ENCODE measurements around the gene TPM4.
A peak's percentile ranks its signal among the peaks of the same experiment; 100 is the strongest.
"Not testable (repeated sequence)": the region's sequence is repeated elsewhere in the genome, so short reads cannot be mapped to it uniquely, and the experiment has no call there.

Gene TPM4

DNA sequence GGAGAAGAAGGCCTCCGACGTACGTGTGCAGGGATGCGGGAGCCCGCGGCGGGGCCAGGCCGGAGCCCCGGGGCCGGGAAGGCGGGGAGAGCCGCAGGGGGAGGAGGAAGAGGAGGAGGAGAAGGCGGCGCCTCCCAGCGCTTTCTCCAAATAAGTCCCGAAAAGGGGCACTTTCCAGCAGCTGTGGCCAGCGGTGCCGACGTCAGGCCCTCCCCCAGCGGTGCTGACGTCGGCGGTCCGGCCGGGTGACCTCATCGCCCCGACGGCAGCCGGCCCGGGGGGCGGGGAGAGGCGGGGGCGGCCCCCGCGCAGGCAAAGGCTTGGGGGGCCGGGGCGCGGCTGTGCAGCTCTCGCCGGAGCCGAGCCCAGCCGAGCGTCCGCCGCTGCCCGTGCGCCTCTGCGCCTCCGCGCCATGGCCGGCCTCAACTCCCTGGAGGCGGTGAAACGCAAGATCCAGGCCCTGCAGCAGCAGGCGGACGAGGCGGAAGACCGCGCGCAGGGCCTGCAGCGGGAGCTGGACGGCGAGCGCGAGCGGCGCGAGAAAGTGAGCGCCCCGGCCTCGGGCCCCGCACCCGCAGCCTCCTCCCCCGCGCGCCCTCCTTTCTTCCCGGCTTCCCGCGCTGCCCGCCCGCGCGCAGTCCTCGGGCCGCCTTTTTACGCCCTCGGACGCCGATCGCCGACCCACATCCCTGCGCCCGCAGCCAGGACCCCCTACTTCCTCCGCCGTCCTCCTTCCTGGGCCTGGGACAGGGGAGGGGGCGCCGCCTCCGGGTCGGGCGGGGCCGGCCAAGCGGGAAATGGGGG, at the start of gene TPM4:
Gene TPM4 (plus strand): TSS at position 342 of the 804 bp plus-strand sequence. CDS start 71 bp downstream, at position 413.
- DNase-seq (ENCODE audit: low read depth in 3 of 3): peak; percentile 66 to 74 (median 70)

DNA sequence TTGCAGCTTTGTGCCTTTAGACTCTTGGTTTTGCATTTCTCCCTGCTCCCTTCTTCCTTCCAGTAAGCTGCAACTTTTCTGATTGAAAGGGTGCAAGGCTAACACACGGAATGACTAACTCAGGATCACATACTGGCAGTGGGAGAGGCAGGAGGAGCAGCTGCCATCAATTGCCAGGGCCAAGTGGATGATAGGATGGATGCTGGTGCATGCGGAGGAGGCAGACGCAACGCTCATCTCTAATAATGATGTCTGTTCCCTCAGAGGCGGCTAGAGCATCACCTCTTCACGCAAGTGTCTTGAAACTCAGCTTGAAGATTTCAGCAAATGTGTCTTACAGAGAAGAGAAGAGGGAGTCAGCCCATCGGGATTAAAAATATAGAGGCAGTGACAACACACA, 49.5 kb upstream of the TPM4 start:
- DNase-seq (ENCODE audit: low read depth in 3 of 3): no peak

DNA sequence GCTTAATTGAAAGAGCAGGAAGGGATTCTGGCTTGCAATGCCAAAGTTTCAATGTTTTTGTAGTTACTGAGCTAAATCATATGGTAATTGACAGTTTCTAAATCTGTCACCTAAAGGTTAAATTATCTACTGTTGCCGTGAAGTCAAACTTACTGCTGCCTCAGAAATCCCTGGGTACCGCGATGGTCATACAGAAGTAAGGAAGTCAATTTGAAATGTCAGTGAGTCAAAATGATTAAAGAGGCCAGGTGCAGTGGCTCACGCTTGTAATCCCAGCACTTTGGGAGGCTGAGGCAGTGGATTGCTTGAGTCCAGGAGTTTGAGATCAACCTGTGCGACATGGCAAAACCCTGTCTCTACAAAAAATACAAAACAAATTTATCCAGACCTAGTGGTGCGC, 48.8 kb upstream of the TPM4 start:
- no peak for DNase-seq (ENCODE audit: low read depth in 3 of 3)

DNA sequence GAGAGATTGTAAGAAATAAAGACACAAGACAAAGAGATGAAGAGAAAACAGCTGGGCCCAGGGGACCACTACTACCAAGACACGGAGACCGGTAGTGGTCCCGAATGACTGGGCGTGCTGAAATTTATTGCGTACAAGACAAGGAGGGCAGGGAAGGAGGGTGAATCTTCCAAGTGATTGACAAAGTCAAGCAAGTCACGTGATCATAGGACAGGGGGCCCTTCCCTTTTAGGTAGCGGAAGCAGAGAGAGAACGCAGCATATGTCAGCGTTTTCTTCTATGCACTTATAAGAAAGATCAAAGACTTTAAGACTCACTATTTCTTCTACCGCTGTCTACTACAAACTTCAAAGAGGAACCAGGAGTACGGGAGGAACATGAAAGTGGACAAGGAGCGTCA, 46.1 kb upstream of the TPM4 start:
- DNase-seq (ENCODE audit: low read depth in 3 of 3): not testable (repeated sequence)

DNA sequence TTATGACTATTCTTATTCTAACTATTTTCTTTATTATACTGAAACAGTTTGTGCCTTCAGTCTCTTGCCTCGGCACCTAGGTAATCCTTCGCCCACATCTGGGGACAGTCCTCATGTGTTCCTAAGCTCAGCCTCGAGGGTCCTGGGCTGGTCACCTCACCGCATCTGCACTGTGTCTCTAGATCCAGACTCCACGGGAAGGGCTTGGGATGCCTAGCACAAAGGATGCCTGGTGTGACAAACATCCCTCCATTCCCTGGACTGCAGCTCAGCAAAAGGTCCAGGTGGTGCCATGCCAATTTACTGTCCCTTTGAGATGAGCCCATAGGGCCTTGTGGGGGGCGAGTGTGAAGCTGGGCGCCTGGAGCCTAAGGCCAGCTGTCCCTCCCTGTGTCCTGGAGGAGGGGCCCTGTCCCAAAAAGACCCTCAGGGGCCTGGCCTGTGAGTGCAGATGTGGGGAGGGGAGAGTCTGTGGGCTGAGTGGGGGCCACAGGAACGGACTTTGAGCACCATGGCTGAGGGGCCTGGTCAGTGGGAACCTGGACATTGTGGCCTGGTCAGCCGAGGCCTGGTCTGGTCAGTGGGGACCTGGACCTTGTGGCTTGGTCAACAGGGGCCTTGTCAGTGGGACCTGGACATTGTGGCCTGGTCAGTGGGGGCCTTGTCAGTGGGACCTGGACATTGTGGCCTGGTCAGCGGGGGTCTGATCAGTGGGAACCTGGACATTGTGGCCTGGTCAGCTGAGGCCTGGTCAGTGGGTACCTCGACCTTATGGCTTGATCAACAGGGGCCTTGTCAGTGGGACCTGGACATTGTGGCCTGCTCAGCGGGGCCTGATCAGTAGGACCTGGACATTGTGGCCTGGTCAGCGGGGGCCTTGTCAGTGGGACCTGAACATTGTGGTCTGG, 45.1 kb upstream of the TPM4 start:
- DNase-seq (ENCODE audit: low read depth in 3 of 3): no peak

DNA sequence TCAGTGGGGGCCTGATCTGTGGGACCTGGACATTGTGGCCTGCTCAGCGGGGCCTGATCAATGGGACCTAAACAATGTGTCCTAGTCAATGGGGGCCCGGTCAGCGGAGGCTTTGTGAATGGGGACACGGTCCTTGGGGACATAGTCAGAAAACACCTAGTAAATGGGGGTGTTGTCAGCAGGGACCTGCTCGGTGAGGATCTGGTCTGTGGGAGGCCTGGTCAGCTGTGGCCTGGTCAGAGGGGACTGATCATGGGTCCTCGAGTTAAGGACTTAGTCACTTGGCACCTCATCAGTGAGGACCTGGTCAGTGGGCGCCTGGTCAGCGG, 44.5 kb upstream of the TPM4 start:
- DNase-seq (ENCODE audit: low read depth in 3 of 3): no peak

DNA sequence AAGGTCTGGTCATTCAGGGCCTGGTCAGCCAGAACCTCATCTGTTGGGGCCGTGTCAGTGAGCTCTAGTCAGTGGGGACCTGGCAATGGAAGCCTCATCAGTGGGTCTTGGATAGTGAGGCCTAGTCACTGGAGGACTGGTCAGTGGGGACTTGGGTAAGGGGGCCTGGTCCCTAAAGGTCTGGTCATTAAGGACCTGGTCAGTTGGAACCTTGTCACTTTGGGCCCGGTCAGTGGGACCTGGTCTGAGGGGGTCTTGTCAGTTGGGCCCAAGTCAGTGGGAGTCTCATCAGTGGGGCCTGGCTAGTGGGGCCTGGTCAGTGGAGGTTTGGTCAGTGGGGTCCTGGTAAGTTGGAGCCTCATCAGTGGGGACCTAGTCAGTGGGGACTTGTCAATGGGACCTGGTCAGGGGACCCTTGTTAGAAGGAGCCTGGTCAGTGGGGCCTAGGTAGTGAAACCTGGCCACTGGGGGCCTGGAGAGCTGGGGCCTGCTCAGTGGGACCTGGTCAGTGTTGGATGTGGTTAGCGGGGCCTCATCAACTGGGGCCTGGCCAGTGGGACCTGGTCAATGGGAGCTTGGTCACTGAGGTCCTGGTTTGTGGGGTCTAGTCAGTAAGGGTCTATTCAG, 43.7 kb upstream of the TPM4 start:
- DNase-seq (ENCODE audit: low read depth in 3 of 3): no peak

DNA sequence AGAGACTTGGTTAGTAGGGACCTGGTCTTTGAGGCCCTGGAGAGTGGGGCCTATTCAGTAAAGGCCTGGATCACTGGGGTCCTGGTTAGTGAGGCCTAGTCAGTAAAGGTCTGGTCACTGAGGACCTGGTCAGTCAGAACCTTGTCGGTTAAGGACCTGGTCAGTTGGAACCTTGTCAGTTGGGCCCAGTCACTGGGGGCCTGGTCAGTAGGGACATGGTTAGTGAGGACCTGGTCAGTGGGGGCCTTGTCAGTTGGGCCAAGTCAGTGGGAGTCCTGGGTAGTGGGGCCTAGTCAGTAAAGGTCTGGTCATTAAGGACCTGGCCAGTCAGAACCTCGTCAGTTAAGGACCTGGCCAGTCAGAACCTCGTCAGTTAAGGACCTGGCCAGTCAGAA, 43.2 kb upstream of the TPM4 start:
- DNase-seq (ENCODE audit: low read depth in 3 of 3): no peak

DNA sequence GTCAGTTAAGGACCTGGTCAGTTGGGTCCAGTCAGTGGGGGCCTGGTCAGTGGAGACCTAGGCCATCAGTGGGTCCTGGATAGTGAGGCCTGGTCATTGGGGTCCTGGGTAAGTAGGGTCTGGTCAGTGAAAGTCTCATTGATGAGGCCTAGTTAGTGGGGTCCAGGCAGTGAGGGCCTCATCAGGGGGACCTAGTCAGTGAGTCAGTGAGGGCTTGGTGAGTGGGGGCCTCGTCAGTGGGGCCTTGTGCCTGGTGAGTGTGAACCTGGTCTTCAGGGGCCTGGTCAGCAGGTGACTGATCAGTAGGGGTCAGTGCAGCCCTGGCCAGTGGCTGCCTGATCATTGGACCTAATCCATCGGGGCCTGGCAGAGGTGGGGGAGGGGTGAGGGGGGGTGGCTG, 42.6 kb upstream of the TPM4 start:
- no peak for DNase-seq (ENCODE audit: low read depth in 3 of 3)

DNA sequence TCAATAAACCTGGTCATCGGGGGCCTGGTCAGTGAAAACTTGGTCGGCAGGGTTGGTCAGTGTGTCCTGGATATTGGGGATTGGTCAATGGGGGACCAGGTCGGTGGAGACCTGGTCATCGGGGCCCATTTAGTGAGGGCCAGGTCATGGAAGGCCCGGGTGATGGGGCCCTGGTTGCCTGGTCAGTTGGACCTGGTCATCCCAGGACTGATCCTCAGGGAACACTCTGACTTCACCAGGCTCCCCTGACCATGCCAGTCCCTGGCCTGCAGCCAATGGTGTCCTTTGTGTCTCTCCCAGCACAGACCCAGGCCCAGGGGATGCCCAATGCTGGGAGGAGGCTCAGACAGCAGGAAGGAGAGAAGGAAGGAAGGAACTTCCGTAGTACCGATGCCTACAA, 42.1 kb upstream of the TPM4 start:
- DNase-seq (ENCODE audit: low read depth in 3 of 3): no peak

DNA sequence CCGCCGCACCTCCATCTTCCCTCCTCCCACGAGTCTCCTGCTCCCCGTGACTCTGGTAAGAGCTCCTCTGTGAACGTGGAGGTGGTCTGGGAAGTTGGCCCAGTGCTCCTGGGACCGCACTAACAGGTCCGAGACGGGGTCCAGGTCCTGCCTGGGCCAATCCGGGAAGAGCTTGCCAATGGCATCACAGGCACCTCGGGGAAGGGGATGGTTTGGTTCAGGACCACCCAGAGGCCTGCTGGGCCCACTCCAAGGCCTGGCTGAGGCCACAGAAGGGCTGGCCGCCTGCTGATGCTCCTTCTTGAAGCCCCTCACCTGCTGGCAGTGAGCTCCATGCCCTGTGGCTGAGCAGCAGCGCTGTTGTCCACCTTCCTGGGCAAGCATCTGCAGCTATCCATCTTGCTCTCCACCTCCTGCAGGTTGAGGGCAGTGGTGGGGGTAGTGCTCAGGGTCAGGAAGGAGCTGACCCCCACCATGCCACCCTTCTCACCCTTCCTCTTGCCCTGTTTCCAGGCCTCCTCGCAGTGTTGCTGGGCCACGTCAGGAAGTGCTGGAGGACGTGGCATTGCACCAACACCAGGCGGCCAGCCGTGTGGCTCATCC, 41.2 kb upstream of the TPM4 start:
- no peak for DNase-seq (ENCODE audit: low read depth in 3 of 3)

DNA sequence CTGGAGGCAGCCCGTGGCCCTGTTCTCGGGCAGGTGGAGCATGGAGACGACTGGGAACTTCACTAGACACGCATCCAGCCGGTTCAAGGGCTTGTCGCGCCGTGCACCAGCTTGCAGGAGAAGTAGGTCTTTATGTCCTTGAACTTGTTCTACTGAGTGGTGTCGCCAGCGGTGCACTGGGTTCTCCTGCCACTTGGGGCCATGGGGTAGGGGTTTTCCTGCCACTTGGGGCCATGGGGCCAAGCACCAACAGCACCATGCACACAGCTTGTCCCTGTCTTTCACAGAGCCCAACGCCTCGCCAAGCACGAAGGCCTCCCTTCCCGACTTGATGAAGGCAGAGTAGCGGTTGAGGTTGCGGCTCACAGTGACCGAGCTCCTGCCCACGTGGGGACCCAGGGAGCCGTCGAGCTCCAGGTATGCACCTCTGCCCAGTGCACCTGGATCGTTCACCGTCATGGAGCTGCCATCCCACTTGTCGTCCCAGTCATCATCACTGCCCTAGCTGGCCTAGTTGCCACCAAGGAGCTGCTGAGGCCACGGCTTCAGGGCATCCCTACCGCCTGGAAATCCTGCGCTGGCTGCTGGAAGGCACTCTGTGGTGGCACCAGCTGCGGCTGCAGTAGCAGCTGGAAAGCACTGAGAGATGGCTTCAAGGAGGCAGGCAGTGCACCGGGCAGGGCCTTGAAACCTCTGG, 40.5 kb upstream of the TPM4 start:
- DNase-seq (ENCODE audit: low read depth in 3 of 3): no peak

DNA sequence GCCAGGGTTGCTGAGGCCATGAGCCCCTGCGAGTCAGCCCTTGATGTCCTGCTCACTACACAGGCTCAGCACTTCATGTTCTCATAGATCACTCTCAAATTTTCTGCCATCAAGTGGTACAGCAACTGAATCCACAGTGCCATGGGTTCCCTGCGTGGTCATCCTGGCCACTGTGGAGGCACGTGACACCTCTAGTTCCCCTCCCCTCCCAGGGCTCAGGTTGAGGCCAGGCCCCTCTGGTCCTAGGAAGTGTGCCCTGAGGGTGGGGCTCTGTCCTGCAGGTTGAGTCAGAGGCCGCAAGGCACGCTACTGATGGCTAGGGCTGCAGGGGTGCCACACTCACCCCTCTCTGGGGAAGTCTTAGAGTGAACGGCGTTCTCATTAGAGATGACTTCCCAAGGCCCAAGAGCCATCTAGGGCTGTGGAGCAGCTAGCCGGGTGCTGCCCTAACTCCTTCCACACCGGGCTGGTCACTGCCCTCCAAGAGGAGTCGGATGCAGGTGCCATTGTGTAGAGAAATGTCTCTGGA, 39.8 kb upstream of the TPM4 start:
- no peak for DNase-seq (ENCODE audit: low read depth in 3 of 3)

DNA sequence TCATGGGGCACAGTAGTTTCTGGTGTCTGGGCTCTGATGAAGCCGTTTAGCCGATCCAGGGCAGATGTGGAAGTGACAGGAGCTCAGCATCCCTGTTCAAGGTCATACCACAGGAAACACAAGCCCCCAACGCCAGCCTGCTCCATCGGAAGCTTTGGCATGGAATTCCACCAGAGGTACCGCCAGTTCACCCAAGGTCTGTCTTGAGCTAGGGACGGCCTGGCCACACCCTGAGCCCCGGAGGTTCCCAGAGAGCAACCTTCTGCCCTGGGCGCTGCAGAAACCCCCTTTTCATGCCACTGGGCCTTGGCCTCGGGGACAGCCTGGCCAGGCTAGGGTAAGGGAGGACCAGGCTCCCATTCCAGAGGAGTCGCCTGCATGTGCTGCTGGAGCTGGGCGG, 39.4 kb upstream of the TPM4 start:
- no peak for DNase-seq (ENCODE audit: low read depth in 3 of 3)

DNA sequence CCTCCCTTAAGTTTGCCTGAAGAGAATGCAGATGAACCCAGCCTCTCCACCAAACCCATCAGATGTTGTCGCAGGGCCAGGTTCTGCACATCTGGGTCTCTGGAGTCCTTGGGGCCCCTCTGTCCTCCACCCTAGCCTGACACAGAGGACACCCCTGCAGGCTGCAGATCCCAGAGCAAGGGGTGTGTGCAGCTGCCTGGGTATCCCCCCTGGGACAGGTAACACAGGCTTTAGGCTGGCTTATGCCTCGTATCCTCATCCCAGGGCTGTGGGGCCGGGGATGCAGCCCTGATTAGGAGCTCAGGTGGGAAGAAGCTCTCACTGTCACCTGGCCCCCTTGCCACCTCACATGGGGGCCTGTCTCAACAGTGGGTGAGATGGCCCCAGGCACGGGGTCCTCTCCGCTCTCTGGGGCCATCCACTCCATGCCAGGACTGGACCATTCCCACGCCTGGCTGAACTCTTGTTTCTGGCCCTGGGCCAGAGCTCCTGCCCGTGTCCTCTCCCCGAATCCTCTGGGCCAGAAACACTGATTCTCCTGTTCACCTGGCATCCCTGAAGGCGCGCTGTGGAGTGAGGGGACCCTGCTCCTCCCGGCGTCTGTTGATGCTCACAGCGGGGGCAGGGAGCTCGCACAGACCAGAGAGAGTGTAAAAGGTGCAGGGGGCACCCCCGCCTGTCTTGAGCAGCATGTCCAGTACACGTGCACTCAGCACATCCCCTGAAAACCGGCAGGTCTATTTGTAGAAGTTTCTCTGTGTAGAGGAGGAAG, 38.7 kb upstream of the TPM4 start:
- no peak for DNase-seq (ENCODE audit: low read depth in 3 of 3)

DNA sequence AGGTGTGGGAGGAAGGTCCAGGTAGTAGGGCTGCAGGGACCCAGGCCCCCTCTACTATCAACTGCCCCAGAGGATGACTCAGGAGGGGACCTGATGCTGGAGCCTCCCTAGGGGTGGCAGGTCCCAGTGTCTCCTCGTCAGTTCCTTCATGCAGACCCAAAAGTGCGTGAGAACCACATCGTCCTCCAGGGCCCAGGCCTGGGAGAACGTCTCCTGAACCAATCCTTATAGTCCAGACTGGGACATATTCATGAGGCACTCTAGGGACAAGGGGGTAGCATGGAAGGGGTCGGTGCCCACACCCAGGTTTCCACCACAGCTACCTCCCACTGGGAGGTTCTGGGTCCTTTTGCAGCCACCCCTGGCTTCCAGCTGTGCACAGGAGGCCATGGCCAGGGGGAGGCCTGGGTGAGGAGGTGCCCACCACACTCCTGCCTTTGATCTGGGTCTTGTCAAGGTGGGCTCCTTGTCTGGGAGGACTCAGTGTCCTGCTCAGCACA, 38.0 kb upstream of the TPM4 start:
- DNase-seq (ENCODE audit: low read depth in 3 of 3): no peak

DNA sequence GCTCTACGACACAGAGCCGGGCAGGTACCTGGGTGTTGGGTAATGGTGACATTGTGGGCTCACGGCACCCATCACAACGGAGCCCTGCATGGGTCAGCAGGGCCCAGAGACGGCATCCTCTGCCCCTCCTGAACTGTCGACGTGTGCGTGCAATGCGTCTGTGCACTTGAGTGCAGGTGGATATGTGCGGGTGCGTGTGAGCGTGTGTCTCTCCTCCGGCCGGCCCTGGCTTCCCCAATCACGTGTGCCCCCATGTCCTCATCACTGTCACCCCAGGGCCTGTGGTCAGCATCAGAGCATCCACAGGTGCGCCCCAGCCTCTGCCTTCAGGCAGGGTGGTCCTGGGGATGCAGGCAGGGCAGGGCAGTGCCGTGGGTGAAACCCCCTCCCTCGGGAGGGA, 37.2 kb upstream of the TPM4 start:
- no peak for DNase-seq (ENCODE audit: low read depth in 3 of 3)

DNA sequence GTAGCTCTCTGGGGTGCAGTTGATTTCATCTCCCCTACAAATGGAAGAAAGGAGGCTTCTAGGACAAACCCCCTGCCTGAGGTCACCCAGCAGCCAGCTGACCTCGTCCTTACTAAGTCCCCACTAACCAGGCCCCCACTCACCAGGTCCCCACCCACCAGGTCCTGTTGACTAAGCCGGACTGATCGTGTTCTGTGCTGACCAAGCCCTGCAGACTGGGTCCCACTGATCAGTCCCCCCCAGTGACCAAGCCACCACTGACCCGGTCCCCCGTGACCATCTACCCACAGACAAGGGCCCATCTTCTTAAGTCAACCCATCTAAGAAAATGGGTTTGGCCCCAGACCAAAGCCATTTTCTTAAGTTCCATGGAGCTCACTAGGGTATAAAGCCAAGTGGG, 36.8 kb upstream of the TPM4 start:
- no peak for DNase-seq (ENCODE audit: low read depth in 3 of 3)

DNA sequence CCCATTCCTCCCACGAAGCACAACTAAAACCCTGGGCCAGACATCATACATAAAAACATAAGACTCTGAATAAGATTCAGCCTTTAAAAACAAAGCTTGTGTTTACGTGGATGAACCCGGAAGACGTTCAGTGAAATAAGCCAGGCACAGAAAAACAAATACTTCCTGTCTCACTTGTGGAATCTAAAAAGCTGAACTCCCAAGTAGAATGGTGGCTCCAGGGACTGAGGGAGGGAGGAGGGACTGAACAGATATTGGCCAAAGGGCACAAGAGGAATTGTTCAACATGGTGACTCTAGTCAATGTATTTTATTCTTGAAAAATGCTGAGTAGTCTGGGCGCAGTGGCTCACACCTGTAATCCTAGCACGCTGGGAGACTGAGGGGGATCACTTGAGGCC, 35.7 kb upstream of the TPM4 start:
- no peak for DNase-seq (ENCODE audit: low read depth in 3 of 3)

DNA sequence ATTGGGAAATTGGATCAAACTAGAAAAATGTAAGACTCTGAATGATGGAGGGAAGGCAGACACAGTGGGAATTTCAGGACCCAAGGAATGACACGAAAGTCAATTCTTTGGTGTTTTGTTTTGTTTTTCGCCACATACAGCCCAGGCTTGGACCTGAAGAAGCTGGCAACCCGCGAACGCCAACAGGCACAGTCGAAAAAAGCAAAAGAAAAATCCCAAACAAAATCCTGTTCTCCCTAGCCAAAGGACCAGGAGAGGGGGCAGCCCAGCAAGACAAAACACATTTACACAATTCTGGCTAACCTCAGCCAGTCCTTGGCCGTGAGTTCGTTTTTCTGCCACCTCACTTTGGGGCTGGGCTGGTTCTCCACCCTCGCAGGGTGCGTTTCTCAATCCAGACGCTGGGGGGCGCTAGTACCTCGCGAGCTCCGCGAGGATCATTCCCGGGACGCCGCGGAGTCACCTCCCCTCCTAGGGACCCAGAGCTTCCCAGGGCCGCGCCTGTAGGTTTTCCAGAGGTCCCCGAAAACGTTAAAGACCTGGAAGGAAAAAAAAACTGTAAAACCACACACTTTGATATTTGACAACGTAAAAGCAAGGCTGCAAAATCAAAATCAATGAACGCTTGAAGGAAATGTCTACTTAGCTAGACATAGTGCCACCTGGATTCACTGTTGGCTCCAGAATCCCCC, 34.9 kb upstream of the TPM4 start:
- DNase-seq (ENCODE audit: low read depth in 3 of 3): peak; percentile 51 to 66 (median 62)
